ENCODE data around the gene TAS2R1. TPM values are rescaled to one million over a fixed set of nuclear protein-coding genes. Genes with fewer than 3 reads are reported as not detected.
"Not testable (repeated sequence)": the region's sequence is repeated elsewhere in the genome, so short reads cannot be mapped to it uniquely, and the experiment has no call there.

TAS2R1 gene
- total RNA-seq, 1 experiment from 2014 or later: not detected

DNA sequence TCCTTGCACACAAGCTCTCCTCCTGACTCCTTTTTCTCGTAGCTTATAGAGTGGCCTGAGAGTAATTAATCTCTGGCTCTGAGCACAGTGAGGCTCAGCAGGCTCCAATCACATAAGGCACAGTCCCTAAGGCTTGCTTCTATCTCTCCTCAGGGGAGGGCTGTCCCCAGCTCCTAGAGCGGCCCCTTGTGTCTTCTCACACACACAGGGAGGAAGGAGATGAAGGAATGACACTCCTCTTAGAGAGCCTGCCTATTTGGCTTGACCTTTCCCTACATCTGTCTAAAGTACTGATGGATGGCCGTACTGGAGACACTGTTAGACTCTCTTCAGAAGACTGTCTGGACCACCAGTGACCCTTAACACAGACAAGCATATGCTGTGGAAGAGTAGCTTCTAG is 12.9 kb downstream of the TAS2R1 start:
- Histone ChIP-seq H3K4me3 (no peak overlapping the region), H3K27ac (no peak overlapping the region)
- DNase-seq (ENCODE audit: low read depth in 1 of 2, low spot score in 2 of 2): no peak

DNA sequence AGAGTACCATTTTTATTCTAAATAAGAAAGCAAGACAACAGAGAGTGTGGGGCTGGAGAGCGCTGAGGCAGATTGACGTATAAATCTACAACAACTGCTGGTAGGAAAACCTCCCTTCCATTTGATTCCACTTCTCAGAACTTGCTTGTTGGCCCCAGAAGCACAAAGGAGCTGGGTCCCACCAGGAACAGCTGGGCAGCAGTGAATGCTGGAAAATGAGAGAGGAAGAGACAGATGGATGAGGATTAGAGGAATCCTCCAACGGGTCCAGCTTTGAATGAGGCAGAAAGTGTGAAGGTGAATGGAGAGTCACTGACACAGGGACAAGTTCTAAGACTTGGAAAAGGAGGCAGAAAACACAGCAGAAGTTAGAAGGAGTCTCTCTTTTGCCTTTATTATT is 14.8 kb downstream of the TAS2R1 start:
- Histone ChIP-seq H3K27ac (no peak overlapping the region), H3K4me1 (replicated peaks) (peaks cover 12% of the 10 kb centered on the region), H3K4me3 (no peak overlapping the region), H3K36me3 (no peaks in the 10 kb centered on the region), H3K9me3 (replicated peaks) (no peaks in the 10 kb centered on the region), H3K27me3 (replicated peaks) (no peaks in the 10 kb centered on the region)
- no peak for DNase-seq (ENCODE audit: low read depth in 1 of 2, low spot score in 2 of 2)

More for the DNA sequence above, 12.9 kb downstream of the TAS2R1 start:
- Histone ChIP-seq H3K27me3 (replicated peaks) (no peaks in the 10 kb centered on the region), H3K4me1 (replicated peaks) (peaks cover 24% of the 10 kb centered on the region), H3K9me3 (replicated peaks) (no peaks in the 10 kb centered on the region), H3K36me3 (no peaks in the 10 kb centered on the region)

DNA sequence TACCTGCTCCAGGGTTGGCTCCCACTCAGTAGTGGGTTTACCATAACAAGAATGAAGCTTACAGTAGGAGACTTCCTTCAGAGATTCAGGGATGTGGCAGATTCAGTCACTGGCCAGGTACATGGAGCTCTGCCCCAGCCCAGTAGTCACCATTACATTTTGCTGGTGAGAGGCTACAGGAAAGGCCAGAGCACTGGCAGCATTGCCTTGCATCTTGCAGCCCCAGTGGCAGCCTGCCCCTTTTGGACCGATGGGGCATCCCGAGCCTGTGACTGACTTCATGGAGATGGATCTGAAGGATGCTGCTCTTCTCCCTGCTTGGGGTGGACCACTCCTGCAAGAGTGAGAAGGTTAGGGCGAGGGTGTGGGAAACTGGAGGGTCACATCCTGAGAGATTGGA is 16.8 kb downstream of the TAS2R1 start:
- Histone ChIP-seq H3K27me3 (replicated peaks) (no peaks in the 10 kb centered on the region), H3K27ac (no peak overlapping the region), H3K4me1 (replicated peaks) (peaks cover 11% of the 10 kb centered on the region), H3K9me3 (replicated peaks) (no peaks in the 10 kb centered on the region), H3K36me3 (no peaks in the 10 kb centered on the region), H3K4me3 (no peak overlapping the region)
- DNase-seq (ENCODE audit: low read depth in 1 of 2, low spot score in 2 of 2): no peak

DNA sequence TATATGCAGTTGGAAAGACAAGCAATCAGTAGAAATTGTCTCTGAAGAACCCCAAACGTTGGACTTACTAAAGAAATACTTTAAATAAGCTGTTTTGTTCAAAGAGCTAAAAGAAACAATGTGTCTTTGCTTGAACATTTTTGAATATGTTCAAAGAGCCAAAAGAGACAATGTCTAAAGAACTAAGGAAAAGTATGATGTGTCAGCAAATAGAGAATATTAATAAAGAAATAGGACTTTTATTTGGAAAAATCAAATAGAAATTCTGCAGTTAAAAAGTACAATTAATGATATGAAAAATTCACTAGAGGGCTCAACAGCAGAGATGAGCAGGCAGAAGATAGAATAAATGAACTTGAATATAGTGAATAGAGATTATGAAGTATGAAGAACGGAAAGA is 19.2 kb downstream of the TAS2R1 start:
- Histone ChIP-seq H3K36me3 (no peaks in the 10 kb centered on the region), H3K27ac (no peak overlapping the region), H3K27me3 (replicated peaks) (no peaks in the 10 kb centered on the region), H3K9me3 (replicated peaks) (no peaks in the 10 kb centered on the region), H3K4me3 (no peak overlapping the region), H3K4me1 (replicated peaks) (no peaks in the 10 kb centered on the region)
- DNase-seq (ENCODE audit: low read depth in 1 of 2, low spot score in 2 of 2): no peak

DNA sequence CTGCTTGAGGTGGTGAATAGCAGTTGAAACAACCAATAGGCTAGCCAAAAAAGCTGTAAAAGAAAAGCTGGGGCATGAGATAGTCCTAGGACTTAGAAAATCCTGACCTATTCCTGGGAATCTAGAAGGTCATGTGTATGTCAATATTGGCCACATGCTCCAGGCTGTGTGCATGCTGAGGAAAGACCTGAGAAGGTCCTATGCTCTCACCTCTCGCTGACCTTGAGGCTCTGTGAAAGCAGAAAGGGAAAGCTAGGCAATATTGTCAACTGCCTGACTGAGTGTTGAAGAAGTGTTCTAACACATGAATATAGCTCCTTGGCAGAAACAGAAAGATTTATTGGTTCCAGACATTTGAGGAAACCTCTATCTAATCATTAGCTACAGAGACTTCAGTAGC is 19.8 kb downstream of the TAS2R1 start:
- no peaks in the 10 kb centered on the region for H3K36me3 ChIP-seq
- DNase-seq (ENCODE audit: low read depth in 1 of 2, low spot score in 2 of 2): no peak
- no peak overlapping the region for H3K27ac ChIP-seq
- no peaks in the 10 kb centered on the region for H3K4me1 ChIP-seq (replicated peaks)
- no peaks in the 10 kb centered on the region for H3K27me3 ChIP-seq (replicated peaks)
- H3K9me3 ChIP-seq (replicated peaks): no peaks in the 10 kb centered on the region
- no peak overlapping the region for H3K4me3 ChIP-seq

DNA sequence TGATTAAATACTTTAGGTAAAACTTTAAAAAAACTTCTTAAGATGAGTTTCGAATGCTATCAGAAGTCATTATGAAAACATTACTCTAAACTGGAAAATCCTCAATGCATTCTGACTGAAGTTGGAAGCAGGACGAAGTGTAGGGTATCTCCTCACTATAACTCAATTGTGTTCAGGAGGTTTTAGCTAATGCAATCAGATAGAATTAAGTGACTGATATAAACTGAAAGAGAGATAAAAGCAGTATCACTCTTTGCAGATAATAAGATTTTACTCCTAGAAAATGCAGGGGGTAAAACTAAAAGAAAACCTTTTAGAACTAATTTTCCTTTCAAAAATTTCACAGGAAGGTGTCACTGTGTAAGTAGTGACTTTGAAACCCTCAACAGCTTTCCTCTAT is 22.1 kb downstream of the TAS2R1 start:
- no peak for DNase-seq (ENCODE audit: low read depth in 1 of 2, low spot score in 2 of 2)
- H3K9me3 ChIP-seq (replicated peaks): no peaks in the 10 kb centered on the region
- peaks cover 10% of the 10 kb centered on the region for H3K4me1 ChIP-seq (replicated peaks)
- H3K36me3 ChIP-seq: no peaks in the 10 kb centered on the region
- H3K4me3 ChIP-seq: no peak overlapping the region
- H3K27ac ChIP-seq: no peak overlapping the region
- H3K27me3 ChIP-seq (replicated peaks): no peaks in the 10 kb centered on the region

DNA sequence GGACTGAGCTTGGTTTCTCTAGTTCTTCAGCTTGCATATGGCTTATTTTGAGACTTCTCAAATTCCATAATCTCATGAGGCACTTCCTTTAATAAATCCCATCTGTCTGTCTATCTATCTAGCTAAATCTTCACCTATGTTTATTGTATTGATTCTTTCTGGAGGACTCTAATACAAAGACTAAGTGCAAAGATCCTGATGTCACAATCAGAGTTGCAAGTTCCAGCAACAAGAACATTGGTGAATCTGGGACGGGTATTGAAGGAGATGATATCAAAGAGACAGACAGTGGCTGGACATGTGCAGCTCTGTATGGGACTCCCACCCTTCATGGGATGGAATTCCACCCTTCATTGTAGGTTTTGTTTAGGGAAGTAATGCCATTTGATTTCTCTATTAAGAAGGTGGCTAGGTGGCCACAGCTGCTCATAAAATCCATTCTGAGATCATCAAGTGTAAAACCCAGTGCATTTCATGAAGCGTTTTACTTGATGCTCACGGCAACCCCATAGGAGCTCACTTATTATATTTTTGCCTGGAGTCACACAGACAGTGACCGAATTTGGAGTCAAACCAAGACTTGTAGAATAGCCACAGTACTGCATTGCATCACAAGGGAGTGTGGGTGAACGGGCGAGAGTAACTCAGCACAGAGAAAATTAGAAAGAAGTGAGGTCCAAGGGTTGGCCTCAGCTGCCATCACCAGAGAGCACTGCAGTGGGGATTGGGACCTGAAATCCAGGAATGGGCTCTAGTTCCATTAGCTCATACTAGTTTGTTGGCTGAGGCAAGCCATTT is 24.9 kb downstream of the TAS2R1 start:
- Histone ChIP-seq H3K9me3 (replicated peaks) (no peaks in the 10 kb centered on the region), H3K36me3 (no peaks in the 10 kb centered on the region), H3K4me1 (replicated peaks) (peaks cover 10% of the 10 kb centered on the region), H3K27ac (no peak overlapping the region), H3K27me3 (replicated peaks) (no peaks in the 10 kb centered on the region), H3K4me3 (no peak overlapping the region)
- DNase-seq (ENCODE audit: low read depth in 1 of 2, low spot score in 2 of 2): no peak

DNA sequence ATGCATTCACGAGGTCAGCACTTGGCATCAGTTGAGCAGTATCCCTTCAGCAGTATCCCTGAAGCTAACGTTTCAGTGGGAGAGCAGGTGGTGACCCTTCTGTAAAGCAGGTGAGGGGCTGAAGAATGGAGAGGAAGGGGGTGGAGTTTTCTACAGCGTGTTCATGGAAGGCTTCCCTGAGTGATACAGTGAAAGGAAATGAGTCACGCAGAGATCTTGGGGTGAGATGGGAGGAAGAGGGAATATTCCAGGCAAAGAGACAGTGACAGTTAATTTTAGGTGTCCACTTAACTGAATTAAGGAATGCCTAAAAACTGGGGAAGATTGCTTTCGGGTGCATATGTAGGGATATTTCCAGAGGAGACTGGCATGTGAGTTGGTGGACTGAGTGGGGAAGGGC is 25.7 kb downstream of the TAS2R1 start:
- no peak overlapping the region for H3K4me3 ChIP-seq
- no peaks in the 10 kb centered on the region for H3K27me3 ChIP-seq (replicated peaks)
- no peak overlapping the region for H3K27ac ChIP-seq
- no peaks in the 10 kb centered on the region for H3K9me3 ChIP-seq (replicated peaks)
- no peak for DNase-seq (ENCODE audit: low read depth in 1 of 2, low spot score in 2 of 2)
- no peaks in the 10 kb centered on the region for H3K36me3 ChIP-seq
- peaks cover 10% of the 10 kb centered on the region for H3K4me1 ChIP-seq (replicated peaks)

DNA sequence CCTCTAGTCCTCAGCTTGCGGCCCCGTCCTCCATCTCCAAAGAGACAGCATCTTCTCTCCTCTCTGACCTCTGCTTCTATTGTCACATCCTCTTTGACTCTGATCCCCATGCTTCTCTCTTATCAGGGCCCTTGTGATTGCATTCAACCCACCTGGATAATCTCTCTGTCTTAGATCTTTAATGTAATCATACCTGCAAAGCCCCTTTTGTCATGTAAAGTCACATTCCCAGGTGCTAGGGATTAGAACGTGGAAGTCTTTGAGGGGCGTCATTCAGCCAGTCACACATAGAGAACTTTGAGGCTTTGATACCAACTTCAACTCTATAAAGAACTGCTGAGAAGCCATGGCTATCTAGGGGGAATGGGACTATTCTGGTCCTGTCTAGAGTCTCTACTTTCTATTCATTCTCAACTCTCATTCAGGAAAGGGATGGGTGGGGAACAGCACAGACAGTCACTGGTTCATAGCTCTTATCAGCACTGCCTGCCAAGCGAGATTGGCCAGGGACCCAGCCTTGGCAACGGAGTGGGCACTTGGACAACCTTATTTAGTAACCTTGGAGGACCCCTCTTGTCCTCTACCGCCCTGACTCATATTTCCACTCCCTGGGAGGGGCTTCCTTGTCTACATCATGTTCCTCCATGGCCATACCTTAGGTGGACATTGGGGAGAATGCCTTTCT is 29.0 kb downstream of the TAS2R1 start:
- Histone ChIP-seq H3K27me3 (replicated peaks) (no peaks in the 10 kb centered on the region), H3K4me1 (replicated peaks) (peaks cover 18% of the 10 kb centered on the region), H3K4me3 (no peak overlapping the region), H3K27ac (no peak overlapping the region), H3K36me3 (no peaks in the 10 kb centered on the region), H3K9me3 (replicated peaks) (no peaks in the 10 kb centered on the region)
- DNase-seq (ENCODE audit: low read depth in 1 of 2, low spot score in 2 of 2): no peak

DNA sequence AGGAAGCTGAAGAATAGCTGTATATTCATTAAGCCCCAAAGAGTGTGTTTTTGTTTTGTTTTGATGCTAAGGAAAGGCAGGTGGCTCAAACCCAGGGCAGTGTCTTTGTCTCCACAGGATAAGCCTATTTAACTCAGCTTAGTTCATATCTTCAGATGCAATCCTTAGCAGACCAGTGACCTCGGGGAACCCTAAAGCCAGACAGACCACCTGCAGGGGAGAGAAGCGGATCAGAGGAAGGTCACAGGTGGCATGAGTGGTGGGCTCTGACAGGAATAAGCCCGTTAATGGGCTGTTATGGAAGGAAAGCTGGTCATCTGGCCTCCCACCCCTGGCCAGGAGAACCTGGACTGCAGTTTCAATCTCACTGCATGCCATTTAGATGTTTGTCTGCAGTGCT is 30.8 kb downstream of the TAS2R1 start:
- Histone ChIP-seq H3K4me1 (replicated peaks) (peaks cover 23% of the 10 kb centered on the region), H3K4me3 (no peak overlapping the region), H3K27ac (no peak overlapping the region), H3K27me3 (replicated peaks) (no peaks in the 10 kb centered on the region), H3K9me3 (replicated peaks) (no peaks in the 10 kb centered on the region), H3K36me3 (no peaks in the 10 kb centered on the region)
- DNase-seq (ENCODE audit: low read depth in 1 of 2, low spot score in 2 of 2): no peak

DNA sequence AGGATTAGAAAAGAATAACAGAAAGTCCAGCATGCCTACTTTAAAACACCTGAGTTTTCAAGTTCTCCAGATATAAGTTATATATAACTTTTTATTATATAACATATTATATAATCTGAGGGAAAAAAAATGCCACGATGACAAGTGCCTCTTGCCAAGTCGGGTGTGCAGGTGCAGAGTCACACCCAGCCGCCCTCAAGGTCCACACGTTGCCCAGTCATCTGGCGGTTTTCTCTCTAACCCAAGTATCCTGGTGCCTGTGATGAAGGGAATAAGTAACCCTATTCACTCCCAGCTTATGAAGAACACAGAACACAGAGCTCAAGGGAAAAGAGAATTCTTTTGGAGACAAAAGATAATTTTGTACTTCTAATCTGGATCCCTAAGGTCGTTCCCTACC is 31.8 kb downstream of the TAS2R1 start:
- not testable (repeated sequence) for H3K9me3 ChIP-seq (replicated peaks); H3K36me3 ChIP-seq; H3K27me3 ChIP-seq (replicated peaks); H3K4me3 ChIP-seq; H3K27ac ChIP-seq; DNase-seq (ENCODE audit: low read depth in 1 of 2, low spot score in 2 of 2)
- peaks cover 20% of the 10 kb centered on the region; the same call in 1 of the 2 replicates for H3K4me1 ChIP-seq (replicated peaks)

DNA sequence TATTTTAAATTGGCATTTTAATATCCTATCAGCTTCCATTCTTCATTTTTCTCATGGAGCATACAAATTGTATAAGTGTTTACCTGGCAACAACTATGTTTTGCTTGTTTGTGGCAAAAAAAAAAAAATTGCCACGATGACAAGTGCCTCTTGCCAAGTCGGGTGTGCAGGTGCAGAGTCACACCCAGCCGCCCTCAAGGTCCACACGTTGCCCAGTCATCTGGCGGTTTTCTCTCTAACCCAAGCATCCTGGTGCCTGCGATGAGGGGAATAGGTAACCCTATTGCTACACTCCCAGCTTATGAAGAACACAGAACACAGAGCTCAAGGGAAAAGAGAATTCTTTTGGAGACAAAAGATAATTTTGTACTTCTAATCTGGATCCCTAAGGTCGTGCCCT is 32.8 kb downstream of the TAS2R1 start:
- H3K27ac ChIP-seq; DNase-seq (ENCODE audit: low read depth in 1 of 2, low spot score in 2 of 2); H3K36me3 ChIP-seq; H3K9me3 ChIP-seq (replicated peaks); H3K4me3 ChIP-seq; H3K27me3 ChIP-seq (replicated peaks): not testable (repeated sequence)
- H3K4me1 ChIP-seq (replicated peaks): peaks cover 20% of the 10 kb centered on the region; the same call in 1 of the 2 replicates

DNA sequence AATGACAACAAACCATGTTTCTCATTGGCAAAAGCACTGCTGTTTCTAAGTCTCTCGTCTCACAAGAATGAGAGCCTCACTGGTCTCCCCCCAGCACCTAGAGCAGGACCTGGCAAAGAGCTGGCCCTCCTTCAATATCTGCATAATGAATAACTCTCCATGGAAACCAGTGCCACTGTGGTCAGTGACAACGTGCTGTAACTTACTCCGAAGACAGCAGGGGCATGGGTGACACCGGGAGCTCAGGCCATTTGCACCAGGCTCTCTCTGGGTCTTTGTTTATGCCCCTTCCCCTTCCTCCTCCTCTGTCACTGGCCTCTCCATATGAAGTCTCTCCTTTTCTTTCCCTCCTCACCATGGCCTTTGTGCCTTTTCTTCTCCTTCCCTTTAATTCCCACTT is 33.3 kb downstream of the TAS2R1 start:
- DNase-seq (ENCODE audit: low read depth in 1 of 2, low spot score in 2 of 2): peak in 1 of 2 experiments; percentile 24
- peaks cover 20% of the 10 kb centered on the region; the same call in 1 of the 2 replicates for H3K4me1 ChIP-seq (replicated peaks)
- no peak overlapping the region for H3K4me3 ChIP-seq
- no peaks in the 10 kb centered on the region for H3K27me3 ChIP-seq (replicated peaks)
- no peaks in the 10 kb centered on the region for H3K9me3 ChIP-seq (replicated peaks)
- no peaks in the 10 kb centered on the region for H3K36me3 ChIP-seq
- H3K27ac ChIP-seq: no peak overlapping the region

DNA sequence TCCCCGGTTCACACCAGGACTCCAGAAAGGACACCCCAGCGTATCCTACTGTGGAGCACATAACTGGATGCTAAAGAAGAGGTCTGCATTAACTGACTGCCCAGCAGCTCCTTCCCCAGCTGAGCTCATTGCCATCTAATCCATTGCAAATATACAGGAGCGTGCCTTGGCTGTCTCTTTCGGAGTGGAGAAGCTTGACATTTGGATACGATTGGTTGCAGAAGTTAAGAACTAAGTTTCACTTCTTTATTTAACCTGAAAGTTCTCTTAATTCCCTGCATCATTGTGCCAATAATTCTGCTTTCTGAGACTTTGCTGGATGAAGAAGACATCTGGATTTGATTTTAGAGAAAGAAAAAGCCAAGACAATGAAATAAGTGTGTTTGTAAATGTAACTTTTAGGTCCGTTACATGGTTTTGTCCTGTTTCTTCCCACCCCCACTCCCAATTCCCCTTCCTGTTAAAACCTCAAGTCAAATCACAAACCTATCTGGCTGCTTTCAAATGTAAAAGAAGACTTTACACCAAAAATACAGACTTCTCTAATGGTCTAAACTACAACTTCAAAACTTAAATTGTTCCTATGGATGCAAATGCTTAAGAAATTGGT is 33.9 kb downstream of the TAS2R1 start:
- Histone ChIP-seq H3K4me3 (peak overlapping the region; percentile 3; the same call in 1 of the 2 replicates), H3K4me1 (replicated peaks) (peaks cover 20% of the 10 kb centered on the region; the same call in 1 of the 2 replicates), H3K9me3 (replicated peaks) (no peaks in the 10 kb centered on the region), H3K27ac (no peak overlapping the region), H3K36me3 (no peaks in the 10 kb centered on the region), H3K27me3 (replicated peaks) (no peaks in the 10 kb centered on the region)
- peak in 1 of 2 experiments; percentile 34 for DNase-seq (ENCODE audit: low read depth in 1 of 2, low spot score in 2 of 2)
